Neural progenitor cell (in vitro differentiated cells): Measurements from ENCODE around the gene OSTN. TPM values are rescaled to one million over a fixed set of nuclear protein-coding genes. Genes with fewer than 3 reads are reported as not detected.

Experiments
- DNase-seq: peaks from one replicate; pipeline ENCODE4 v3.0.0-alpha.2; 2016; ENCODE audit warnings: low spot score
- H2AFZ ChIP-seq: fragments of 200-600 bp; sonication (generic); replicated peaks from 2 replicates; pipeline ENCODE4 v1.6.1; 2016; ENCODE audit warnings: antibody characterized with exemption
- H3F3A ChIP-seq: fragments of 200-600 bp; sonication (generic); 2 replicates; pipeline ENCODE4 v1.6.1; 2016; ENCODE audit warnings: antibody characterized with exemption, low read depth
- H3K27ac ChIP-seq: fragments of 200-600 bp; sonication (generic); 2 replicates; pipeline ENCODE4 v1.5.1; 2016; ENCODE audit warnings: mild to moderate bottlenecking
- H3K27me3 ChIP-seq: fragments of 200-600 bp; sonication (generic); 2 replicates; pipeline ENCODE4 v1.6.1; 2016; ENCODE audit warnings: mild to moderate bottlenecking, moderate library complexity
- H3K36me3 ChIP-seq: fragments of 200-600 bp; sonication (generic); 2 replicates; pipeline ENCODE4 v1.5.1; 2016
- H3K4me1 ChIP-seq: fragments of 200-600 bp; sonication (generic); 2 replicates; pipeline ENCODE4 v1.6.1; 2016; ENCODE audit warnings: mixed run types
- H3K4me2 ChIP-seq: fragments of 200-600 bp; sonication (generic); 2 replicates; pipeline ENCODE4 v1.6.1; 2016
- H3K4me3 ChIP-seq: fragments of 200-600 bp; sonication (generic); 2 replicates; pipeline ENCODE4 v1.5.1; 2016
- H3K79me2 ChIP-seq: fragments of 200-600 bp; sonication (generic); 2 replicates; pipeline ENCODE4 v1.6.1; 2016; ENCODE audit warnings: low read depth
- H3K9ac ChIP-seq: fragments of 200-600 bp; sonication (generic); 2 replicates; pipeline ENCODE4 v1.6.1; 2016
- H3K9me3 ChIP-seq: fragments of 200-600 bp; sonication (generic); 2 replicates; pipeline ENCODE4 v1.5.1; 2016; ENCODE audit warnings: low read depth
- H4K20me1 ChIP-seq: fragments of 200-600 bp; sonication (generic); 2 replicates; pipeline ENCODE4 v1.6.1; 2016; ENCODE audit warnings: low read depth
- H3K27ac Mint-ChIP-seq: 3 replicates; pipeline ENCODE4 v1.8.0; 2021; ENCODE audit warnings: mixed read lengths
- H3K27me3 Mint-ChIP-seq: 2 replicates; pipeline ENCODE4 v1.8.0; 2022; ENCODE audit warnings: low read depth, mild to moderate bottlenecking, inconsistent platforms, moderate library complexity, mixed read lengths; ENCODE audit not compliant: insufficient read depth
- H3K36me3 Mint-ChIP-seq: 3 replicates; pipeline ENCODE4 v1.8.0; 2021; ENCODE audit warnings: mixed read lengths
- H3K4me1 Mint-ChIP-seq: 3 replicates; pipeline ENCODE4 v1.8.0; 2021; ENCODE audit warnings: mixed read lengths
- H3K4me3 Mint-ChIP-seq: 3 replicates; pipeline ENCODE4 v1.8.0; 2021; ENCODE audit warnings: mild to moderate bottlenecking, moderate library complexity, mixed read lengths
- H3K9me3 Mint-ChIP-seq: 3 replicates; pipeline ENCODE4 v1.8.0; 2020; ENCODE audit warnings: mixed read lengths
- EZH2 ChIP-seq: fragments of 200-600 bp; sonication (generic); IDR thresholded peaks from 2 replicates; pipeline ENCODE4 v1.6.1; 2017; ENCODE audit warnings: antibody characterized with exemption, mild to moderate bottlenecking, moderate library complexity
- EZH2phosphoT487 ChIP-seq: fragments of 200-600 bp; sonication (generic); IDR thresholded peaks from 2 replicates; pipeline ENCODE4 v1.6.1; 2017; ENCODE audit warnings: antibody characterized with exemption
- total RNA-seq: library from RNA; depleted of rRNA; stranded (reverse); fragments of >200 nt; gene quantifications from 2 replicates; pipeline ENCODE4 v1.2.3, GENCODE V29; 2015; ENCODE audit warnings: low replicate concordance
- TF ChIP-seq, protein P1 (sequence below): fragments of 200-600 bp; sonication (generic); IDR thresholded peaks from 2 replicates; pipeline ENCODE4 v1.5.1; 2017; ENCODE audit warnings: antibody characterized with exemption, mild to moderate bottlenecking

OSTN gene
- total RNA-seq, 1 donor from 2014 or later, result 1.2 TPM

DNA sequence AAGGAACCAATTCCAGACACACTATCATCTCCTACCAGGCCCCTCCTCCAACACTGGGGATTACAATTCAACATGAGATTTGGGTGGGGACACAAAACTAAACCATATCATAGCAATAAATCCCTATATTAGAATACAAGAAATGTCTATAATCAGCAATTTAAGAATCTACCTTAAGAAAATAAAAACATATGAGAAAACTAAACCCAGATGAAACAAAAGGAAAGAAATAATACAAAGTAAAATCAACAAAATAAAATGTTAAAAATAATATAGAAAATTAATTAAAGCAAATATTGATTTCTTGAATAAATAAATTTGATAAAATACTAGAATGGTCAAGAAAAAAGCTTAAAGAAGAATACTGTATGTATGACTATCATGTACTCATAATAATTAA is 6.1 kb upstream of the OSTN start:
- H3K4me1 ChIP-seq, result no peaks in the 10 kb centered on the region
- H3K36me3 Mint-ChIP-seq, result no peaks in the 10 kb centered on the region
- H3K27me3 Mint-ChIP-seq, result no peaks in the 10 kb centered on the region
- no peak for TF ChIP-seq EZH2phosphoT487
- TF ChIP-seq, protein P1, sequence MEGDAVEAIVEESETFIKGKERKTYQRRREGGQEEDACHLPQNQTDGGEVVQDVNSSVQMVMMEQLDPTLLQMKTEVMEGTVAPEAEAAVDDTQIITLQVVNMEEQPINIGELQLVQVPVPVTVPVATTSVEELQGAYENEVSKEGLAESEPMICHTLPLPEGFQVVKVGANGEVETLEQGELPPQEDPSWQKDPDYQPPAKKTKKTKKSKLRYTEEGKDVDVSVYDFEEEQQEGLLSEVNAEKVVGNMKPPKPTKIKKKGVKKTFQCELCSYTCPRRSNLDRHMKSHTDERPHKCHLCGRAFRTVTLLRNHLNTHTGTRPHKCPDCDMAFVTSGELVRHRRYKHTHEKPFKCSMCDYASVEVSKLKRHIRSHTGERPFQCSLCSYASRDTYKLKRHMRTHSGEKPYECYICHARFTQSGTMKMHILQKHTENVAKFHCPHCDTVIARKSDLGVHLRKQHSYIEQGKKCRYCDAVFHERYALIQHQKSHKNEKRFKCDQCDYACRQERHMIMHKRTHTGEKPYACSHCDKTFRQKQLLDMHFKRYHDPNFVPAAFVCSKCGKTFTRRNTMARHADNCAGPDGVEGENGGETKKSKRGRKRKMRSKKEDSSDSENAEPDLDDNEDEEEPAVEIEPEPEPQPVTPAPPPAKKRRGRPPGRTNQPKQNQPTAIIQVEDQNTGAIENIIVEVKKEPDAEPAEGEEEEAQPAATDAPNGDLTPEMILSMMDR, result no peak
- no peak for TF ChIP-seq EZH2
- no peaks in the 10 kb centered on the region for H3K4me1 Mint-ChIP-seq
- H4K20me1 ChIP-seq, result no peaks in the 10 kb centered on the region
- H3K9ac ChIP-seq, result no peak overlapping the region
- no peak overlapping the region for H3K4me3 Mint-ChIP-seq
- DNase-seq, result no peak
- peaks cover 4% of the 10 kb centered on the region for H3K9me3 Mint-ChIP-seq
- H3K36me3 ChIP-seq, result no peaks in the 10 kb centered on the region
- H3K27ac Mint-ChIP-seq, result peak overlapping the region; percentile 57
- H2AFZ ChIP-seq, result no peak overlapping the region
- no peaks in the 10 kb centered on the region for H3F3A ChIP-seq
- H3K4me2 ChIP-seq, result no peak overlapping the region
- no peak overlapping the region for H3K4me3 ChIP-seq
- H3K79me2 ChIP-seq, result no peaks in the 10 kb centered on the region
- no peak overlapping the region for H3K27ac ChIP-seq
- H3K27me3 ChIP-seq, result no peaks in the 10 kb centered on the region
- no peaks in the 10 kb centered on the region for H3K9me3 ChIP-seq

DNA sequence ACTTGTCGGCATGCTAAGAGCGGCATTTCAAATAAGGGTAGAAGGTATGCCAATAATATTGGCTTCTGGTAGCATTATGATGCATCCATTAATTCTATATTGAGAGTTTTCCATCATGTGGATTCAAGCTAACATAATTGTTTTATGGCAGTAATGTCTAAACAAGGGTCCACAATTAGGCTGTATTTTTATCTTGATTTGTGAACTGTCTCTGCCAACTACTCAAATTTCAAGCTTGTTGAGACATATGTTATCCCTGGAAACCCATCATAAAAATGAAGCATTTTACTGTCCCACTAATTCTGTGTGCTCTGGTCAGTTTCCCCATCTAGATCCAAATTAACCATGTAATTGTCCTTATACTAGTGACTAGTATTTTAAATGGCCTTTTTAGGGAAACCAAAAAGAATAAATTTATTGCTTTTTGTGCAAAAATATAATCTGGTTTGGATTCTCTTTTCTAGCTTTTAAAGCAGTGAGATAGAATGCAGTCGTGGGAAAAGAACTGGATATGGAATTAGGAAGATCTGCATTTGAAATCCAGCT is 1.2 kb upstream of the OSTN start:
- Histone ChIP-seq H2AFZ (no peak overlapping the region), H3K4me3 (no peak overlapping the region), H3K27me3 (no peaks in the 10 kb centered on the region), H4K20me1 (no peaks in the 10 kb centered on the region), H3K9ac (no peak overlapping the region), H3K4me1 (no peaks in the 10 kb centered on the region), H3K36me3 (no peaks in the 10 kb centered on the region), H3K27ac (no peak overlapping the region), H3K79me2 (no peaks in the 10 kb centered on the region), H3K4me2 (no peak overlapping the region), H3K9me3 (no peaks in the 10 kb centered on the region), H3F3A (no peaks in the 10 kb centered on the region)
- no peak for DNase-seq
- peaks cover under 1% of the 10 kb centered on the region for H3K9me3 Mint-ChIP-seq
- H3K27ac Mint-ChIP-seq, result no peak overlapping the region
- TF ChIP-seq, protein P1, result no peak
- no peak for TF ChIP-seq EZH2phosphoT487
- no peak overlapping the region for H3K4me3 Mint-ChIP-seq
- no peaks in the 10 kb centered on the region for H3K27me3 Mint-ChIP-seq
- H3K4me1 Mint-ChIP-seq, result no peaks in the 10 kb centered on the region
- no peaks in the 10 kb centered on the region for H3K36me3 Mint-ChIP-seq

- Mint-ChIP-seq H3K9me3 (no peaks in the 10 kb centered on the region), H3K27ac (no peak overlapping the region), H3K4me1 (no peaks in the 10 kb centered on the region), H3K4me3 (no peak overlapping the region), H3K36me3 (no peaks in the 10 kb centered on the region), H3K27me3 (no peaks in the 10 kb centered on the region)
- TF ChIP-seq EZH2phosphoT487, result no peak
- TF ChIP-seq EZH2, result no peak
- TF ChIP-seq, protein P1, result no peak
- DNase-seq, result no peak
- H3K4me3 ChIP-seq, result no peak overlapping the region
- no peak overlapping the region for H3K4me2 ChIP-seq
- H3K27ac ChIP-seq, result no peak overlapping the region
- no peak overlapping the region for H2AFZ ChIP-seq
- no peaks in the 10 kb centered on the region for H3K9me3 ChIP-seq
- no peaks in the 10 kb centered on the region for H3K36me3 ChIP-seq
- no peaks in the 10 kb centered on the region for H3K4me1 ChIP-seq
- no peak overlapping the region for H3K9ac ChIP-seq
- no peaks in the 10 kb centered on the region for H3F3A ChIP-seq
- no peaks in the 10 kb centered on the region for H4K20me1 ChIP-seq
- H3K79me2 ChIP-seq, result no peaks in the 10 kb centered on the region
- H3K27me3 ChIP-seq, result no peaks in the 10 kb centered on the region
Measured at GRCh38 chr3:191198480-191198879, 561 bp upstream of the OSTN start.
